DOHH2 (cell line): Measurements from ENCODE around the gene SIGLEC12.

ENCODE experiments used
- CTCF ChIP-seq: fragments of 200-600 bp; sonication (generic); IDR thresholded peaks from one replicate; pipeline ENCODE4 v1.5.1; 2014; ENCODE audit warnings: antibody characterized with exemption, mild to moderate bottlenecking, low read depth, low read length; ENCODE audit not compliant: poor library complexity, severe bottlenecking
- EZH2phosphoT487 ChIP-seq: fragments of 200-600 bp; sonication (generic); IDR thresholded peaks from 2 replicates; pipeline ENCODE4 v1.6.1; 2017; ENCODE audit warnings: borderline replicate concordance, mild to moderate bottlenecking, antibody characterized with exemption, low read length, moderate library complexity, mixed read lengths

GRCh38 chr19:51550848-51551672 is 49.5 kb upstream of the SIGLEC12 start:
- TF ChIP-seq CTCF (no peak), EZH2phosphoT487 (no peak)
